ENCODE measurements around the gene SIMC1.
A peak's percentile ranks its signal among the peaks of the same experiment; 100 is the strongest.

Gene SIMC1

GRCh38 chr5:176319827-176320554, 81.8 kb downstream of the SIMC1 start:
- H3K27me3 ChIP-seq (ENCODE audit: control insufficient read depth, insufficient read depth, low read length): no peaks in the 10 kb centered on the region
- H3K36me3 ChIP-seq (ENCODE audit: control insufficient read depth, insufficient read depth, low read length): no peaks in the 10 kb centered on the region
- no peak overlapping the region for H3K4me2 ChIP-seq (ENCODE audit: low read length)
- H3K9me3 ChIP-seq (ENCODE audit: control insufficient read depth, low read length): no peaks in the 10 kb centered on the region
- H3K4me3 ChIP-seq (ENCODE audit: low read depth, low read length): no peak overlapping the region
- H3K79me2 ChIP-seq: no peaks in the 10 kb centered on the region
- H3K27ac ChIP-seq: no peak overlapping the region
- TF ChIP-seq CTCF (IDR thresholded peaks at IDR 0.05): peak; percentile 36
- no peak overlapping the region for H2AFZ ChIP-seq
- H3K9ac ChIP-seq: no peak overlapping the region
- no peaks in the 10 kb centered on the region for H3K4me1 ChIP-seq

GRCh38 chr5:176320577-176320976, 82.4 kb downstream of the SIMC1 start:
- H3K9me3 ChIP-seq (ENCODE audit: control insufficient read depth, low read length): no peaks in the 10 kb centered on the region
- no peaks in the 10 kb centered on the region for H3K4me1 ChIP-seq
- H3K36me3 ChIP-seq (ENCODE audit: control insufficient read depth, insufficient read depth, low read length): no peaks in the 10 kb centered on the region
- TF ChIP-seq CTCF (IDR thresholded peaks at IDR 0.05): no peak
- no peaks in the 10 kb centered on the region for H3K79me2 ChIP-seq
- H3K27ac ChIP-seq: no peak overlapping the region
- H3K9ac ChIP-seq: no peak overlapping the region
- H3K27me3 ChIP-seq (ENCODE audit: control insufficient read depth, insufficient read depth, low read length): no peaks in the 10 kb centered on the region
- H2AFZ ChIP-seq: no peak overlapping the region
- H3K4me2 ChIP-seq (ENCODE audit: low read length): no peak overlapping the region
- no peak overlapping the region for H3K4me3 ChIP-seq (ENCODE audit: low read depth, low read length)

- H3K79me2 ChIP-seq: no peaks in the 10 kb centered on the region
- no peak overlapping the region for H3K9ac ChIP-seq
- no peaks in the 10 kb centered on the region for H3K27me3 ChIP-seq (ENCODE audit: control insufficient read depth, insufficient read depth, low read length)
- no peak for TF ChIP-seq CTCF (IDR thresholded peaks at IDR 0.05)
- H3K4me2 ChIP-seq (ENCODE audit: low read length): no peak overlapping the region
- no peak overlapping the region for H2AFZ ChIP-seq
- H3K36me3 ChIP-seq (ENCODE audit: control insufficient read depth, insufficient read depth, low read length): no peaks in the 10 kb centered on the region
- no peaks in the 10 kb centered on the region for H3K9me3 ChIP-seq (ENCODE audit: control insufficient read depth, low read length)
- no peak overlapping the region for H3K4me3 ChIP-seq (ENCODE audit: low read depth, low read length)
- H3K4me1 ChIP-seq: no peaks in the 10 kb centered on the region
- no peak overlapping the region for H3K27ac ChIP-seq
Measured at GRCh38 chr5:176334031-176334770, 96.0 kb downstream of the SIMC1 start.

- Histone ChIP-seq H3K27ac (no peak overlapping the region), H3K4me1 (no peaks in the 10 kb centered on the region)
Measured at GRCh38 chr5:176337913-176338312, 99.7 kb downstream of the SIMC1 start.

More at GRCh38 chr5:176337913-176338312, 99.7 kb downstream of the SIMC1 start:
- no peak for TF ChIP-seq CTCF (IDR thresholded peaks at IDR 0.05)
- Histone ChIP-seq H2AFZ (no peak overlapping the region), H3K9ac (no peak overlapping the region), H3K79me2 (no peaks in the 10 kb centered on the region), H3K4me2 (ENCODE audit: low read length) (no peak overlapping the region), H3K36me3 (ENCODE audit: control insufficient read depth, insufficient read depth, low read length) (no peaks in the 10 kb centered on the region), H3K4me3 (ENCODE audit: low read depth, low read length) (no peak overlapping the region), H3K27me3 (ENCODE audit: control insufficient read depth, insufficient read depth, low read length) (no peaks in the 10 kb centered on the region), H3K9me3 (ENCODE audit: control insufficient read depth, low read length) (no peaks in the 10 kb centered on the region)
